Measurements from ENCODE around the gene MRPS2. TPM values are rescaled to one million over a fixed set of nuclear protein-coding genes. Genes with fewer than 3 reads are reported as not detected.

Gene MRPS2
- total and polyA plus RNA-seq, 9 of the 15 experiments (the other 6 are each of a cell fraction or from before 2014, with no cell fraction given) = 8.0 to 167 (median 81.3) TPM

DNA sequence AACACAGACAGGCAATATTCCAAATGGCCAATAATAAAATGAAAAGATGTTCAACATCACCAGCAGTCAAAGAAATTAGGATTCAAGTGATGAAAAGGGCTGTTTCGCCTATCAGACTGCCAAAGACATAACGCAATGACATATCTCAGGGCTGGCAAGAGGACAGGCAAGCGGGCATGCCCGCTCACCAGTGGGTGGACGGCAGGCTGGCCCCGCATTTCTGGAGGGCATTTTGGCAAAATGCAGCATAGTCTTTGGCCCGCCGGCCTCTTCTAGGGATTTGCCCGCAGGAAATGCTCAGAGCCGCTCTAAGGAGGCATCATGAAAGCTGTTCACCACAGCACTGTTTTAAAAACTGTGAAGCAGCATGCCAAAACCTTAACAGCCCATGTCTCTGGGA lies 22.3 kb upstream of the MRPS2 start (continued):
- TF ChIP-seq, protein P1, sequence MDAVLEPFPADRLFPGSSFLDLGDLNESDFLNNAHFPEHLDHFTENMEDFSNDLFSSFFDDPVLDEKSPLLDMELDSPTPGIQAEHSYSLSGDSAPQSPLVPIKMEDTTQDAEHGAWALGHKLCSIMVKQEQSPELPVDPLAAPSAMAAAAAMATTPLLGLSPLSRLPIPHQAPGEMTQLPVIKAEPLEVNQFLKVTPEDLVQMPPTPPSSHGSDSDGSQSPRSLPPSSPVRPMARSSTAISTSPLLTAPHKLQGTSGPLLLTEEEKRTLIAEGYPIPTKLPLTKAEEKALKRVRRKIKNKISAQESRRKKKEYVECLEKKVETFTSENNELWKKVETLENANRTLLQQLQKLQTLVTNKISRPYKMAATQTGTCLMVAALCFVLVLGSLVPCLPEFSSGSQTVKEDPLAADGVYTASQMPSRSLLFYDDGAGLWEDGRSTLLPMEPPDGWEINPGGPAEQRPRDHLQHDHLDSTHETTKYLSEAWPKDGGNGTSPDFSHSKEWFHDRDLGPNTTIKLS (IDR thresholded peaks at IDR 0.05; ENCODE audit: borderline replicate concordance, low read depth) = no peak
- TF ChIP-seq, protein P2, sequence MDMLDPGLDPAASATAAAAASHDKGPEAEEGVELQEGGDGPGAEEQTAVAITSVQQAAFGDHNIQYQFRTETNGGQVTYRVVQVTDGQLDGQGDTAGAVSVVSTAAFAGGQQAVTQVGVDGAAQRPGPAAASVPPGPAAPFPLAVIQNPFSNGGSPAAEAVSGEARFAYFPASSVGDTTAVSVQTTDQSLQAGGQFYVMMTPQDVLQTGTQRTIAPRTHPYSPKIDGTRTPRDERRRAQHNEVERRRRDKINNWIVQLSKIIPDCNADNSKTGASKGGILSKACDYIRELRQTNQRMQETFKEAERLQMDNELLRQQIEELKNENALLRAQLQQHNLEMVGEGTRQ (CRISPR knock-in tag; IDR thresholded peaks at IDR 0.05) = no peak
- TF ChIP-seq NELFE (IDR thresholded peaks at IDR 0.05; ENCODE audit: insufficient read depth, insufficient read length) (no peak), ZNF785 (CRISPR knock-in tag; IDR thresholded peaks at IDR 0.05) (no peak), FOXK1 (CRISPR knock-in tag; IDR thresholded peaks at IDR 0.05; ENCODE audit: borderline replicate concordance) (no peak), CREM (IDR thresholded peaks at IDR 0.05; ENCODE audit: low read depth) (no peak)
- TF ChIP-seq, protein P3, sequence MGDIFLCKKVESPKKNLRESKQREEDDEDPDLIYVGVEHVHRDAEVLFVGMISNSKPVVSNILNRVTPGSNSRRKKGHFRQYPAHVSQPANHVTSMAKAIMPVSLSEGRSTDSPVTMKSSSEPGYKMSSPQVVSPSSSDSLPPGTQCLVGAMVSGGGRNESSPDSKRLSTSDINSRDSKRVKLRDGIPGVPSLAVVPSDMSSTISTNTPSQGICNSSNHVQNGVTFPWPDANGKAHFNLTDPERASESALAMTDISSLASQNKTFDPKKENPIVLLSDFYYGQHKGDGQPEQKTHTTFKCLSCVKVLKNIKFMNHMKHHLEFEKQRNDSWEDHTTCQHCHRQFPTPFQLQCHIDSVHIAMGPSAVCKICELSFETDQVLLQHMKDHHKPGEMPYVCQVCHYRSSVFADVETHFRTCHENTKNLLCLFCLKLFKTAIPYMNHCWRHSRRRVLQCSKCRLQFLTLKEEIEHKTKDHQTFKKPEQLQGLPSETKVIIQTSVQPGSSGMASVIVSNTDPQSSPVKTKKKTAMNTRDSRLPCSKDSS (IDR thresholded peaks at IDR 0.05; ENCODE audit: low read depth, partially characterized antibody) = no peak
